Prostate gland (tissue), 2 donors: ENCODE results near the gene TMED6.

Experiments
- CTCF ChIP-seq, 4 experiments: fragments of 200-600 bp in 2 of 4; fragments of 450-650 bp in 2 of 4; sonication (generic) in 2 of 4; IDR thresholded peaks; 1 replicate in 3 of 4; 2 replicates in 1 of 4; pipeline ENCODE4 v1.5.1; 2016 to 2019; ENCODE audit warnings: antibody characterized with exemption in 4 of 4, mild to moderate bottlenecking in 2 of 4, moderate library complexity in 2 of 4
- POLR2A ChIP-seq: fragments of 450-650 bp; IDR thresholded peaks from one replicate; pipeline ENCODE4 v1.6.1; 2016; ENCODE audit warnings: antibody characterized with exemption, mild to moderate bottlenecking

- TF ChIP-seq POLR2A (no peak), CTCF (IDR thresholded peaks at IDR 0.05) (no peak)
Measured at GRCh38 chr16:69373019-69373418, 21.4 kb upstream of the TMED6 start.
